HFF-Myc (cell line): ENCODE measurements around the gene HIBCH.
"Not testable (repeated sequence)": the region's sequence is repeated elsewhere in the genome, so short reads cannot be mapped to it uniquely, and the experiment has no call there.

Source experiments
- DNase-seq: peaks from one replicate; pipeline ENCODE4 v3.0.0-alpha.2; 2011; ENCODE audit warnings: low read depth; ENCODE audit errors: extremely low read depth
- H3K4me3 ChIP-seq: replicated peaks from 2 replicates; pipeline ENCODE4 v1.5.1; 2011; ENCODE audit warnings: low read depth, mild to moderate bottlenecking, control low read depth, low read length
- TF ChIP-seq, protein P1 (sequence below): IDR thresholded peaks from 2 replicates; pipeline ENCODE4 v1.5.1; 2012; ENCODE audit warnings: mild to moderate bottlenecking, low read depth, low read length, control low read depth; ENCODE audit errors: missing control alignments

HIBCH gene

GRCh38 chr2:190311893-190312634 is 7.6 kb downstream of the HIBCH start:
- DNase-seq = no peak
- TF ChIP-seq, protein P1, sequence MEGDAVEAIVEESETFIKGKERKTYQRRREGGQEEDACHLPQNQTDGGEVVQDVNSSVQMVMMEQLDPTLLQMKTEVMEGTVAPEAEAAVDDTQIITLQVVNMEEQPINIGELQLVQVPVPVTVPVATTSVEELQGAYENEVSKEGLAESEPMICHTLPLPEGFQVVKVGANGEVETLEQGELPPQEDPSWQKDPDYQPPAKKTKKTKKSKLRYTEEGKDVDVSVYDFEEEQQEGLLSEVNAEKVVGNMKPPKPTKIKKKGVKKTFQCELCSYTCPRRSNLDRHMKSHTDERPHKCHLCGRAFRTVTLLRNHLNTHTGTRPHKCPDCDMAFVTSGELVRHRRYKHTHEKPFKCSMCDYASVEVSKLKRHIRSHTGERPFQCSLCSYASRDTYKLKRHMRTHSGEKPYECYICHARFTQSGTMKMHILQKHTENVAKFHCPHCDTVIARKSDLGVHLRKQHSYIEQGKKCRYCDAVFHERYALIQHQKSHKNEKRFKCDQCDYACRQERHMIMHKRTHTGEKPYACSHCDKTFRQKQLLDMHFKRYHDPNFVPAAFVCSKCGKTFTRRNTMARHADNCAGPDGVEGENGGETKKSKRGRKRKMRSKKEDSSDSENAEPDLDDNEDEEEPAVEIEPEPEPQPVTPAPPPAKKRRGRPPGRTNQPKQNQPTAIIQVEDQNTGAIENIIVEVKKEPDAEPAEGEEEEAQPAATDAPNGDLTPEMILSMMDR = no peak
- H3K4me3 ChIP-seq = no peak overlapping the region

DNA sequence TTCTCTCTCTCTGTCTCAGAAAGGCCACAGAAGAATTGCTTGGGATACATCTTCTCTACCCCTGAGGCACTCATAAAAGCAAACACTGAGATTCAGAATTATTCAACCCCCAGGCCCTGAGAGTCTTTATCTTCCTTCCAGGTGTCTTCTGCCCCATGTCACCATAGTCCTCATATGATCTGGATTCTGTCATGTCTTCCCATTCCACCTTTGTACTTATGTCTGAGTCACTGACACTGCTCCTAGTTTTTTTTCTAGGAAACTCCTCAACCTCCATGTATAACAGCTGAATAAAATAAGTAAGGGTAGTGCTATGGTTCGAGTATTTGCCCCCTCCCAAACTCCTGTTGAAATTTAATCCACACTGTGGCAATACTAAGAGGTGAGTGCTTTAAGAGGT is 11.6 kb downstream of the HIBCH start:
- TF ChIP-seq, protein P1 = no peak
- no peak overlapping the region for H3K4me3 ChIP-seq
- DNase-seq = no peak

DNA sequence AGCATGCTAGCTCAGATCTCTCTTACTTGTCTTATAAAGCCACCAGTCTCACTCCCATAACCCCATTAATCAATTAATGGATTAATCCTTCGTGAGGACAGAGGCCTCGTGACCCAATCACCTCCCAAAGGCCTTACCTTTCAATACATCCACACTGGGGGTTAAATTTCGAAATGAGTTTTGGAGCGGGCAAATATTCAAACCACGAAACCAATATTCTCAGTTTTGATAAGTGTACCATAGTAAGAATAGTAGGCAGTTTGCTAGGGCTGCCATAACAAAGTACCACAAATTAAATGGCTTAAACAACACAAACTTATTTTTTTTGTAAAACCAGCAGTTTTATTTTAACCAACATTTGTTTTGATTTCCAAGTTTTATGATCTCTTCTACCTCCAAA is 15.2 kb downstream of the HIBCH start:
- TF ChIP-seq, protein P1 = no peak
- H3K4me3 ChIP-seq = no peak overlapping the region
- DNase-seq = no peak

GRCh38 chr2:190303647-190304046 is 16.0 kb downstream of the HIBCH start:
- DNase-seq = no peak
- TF ChIP-seq, protein P1 = no peak
- no peak overlapping the region for H3K4me3 ChIP-seq

GRCh38 chr2:190302052-190302451 is 17.6 kb downstream of the HIBCH start:
- TF ChIP-seq, protein P1 = no peak
- H3K4me3 ChIP-seq = no peak overlapping the region
- DNase-seq = no peak

DNA sequence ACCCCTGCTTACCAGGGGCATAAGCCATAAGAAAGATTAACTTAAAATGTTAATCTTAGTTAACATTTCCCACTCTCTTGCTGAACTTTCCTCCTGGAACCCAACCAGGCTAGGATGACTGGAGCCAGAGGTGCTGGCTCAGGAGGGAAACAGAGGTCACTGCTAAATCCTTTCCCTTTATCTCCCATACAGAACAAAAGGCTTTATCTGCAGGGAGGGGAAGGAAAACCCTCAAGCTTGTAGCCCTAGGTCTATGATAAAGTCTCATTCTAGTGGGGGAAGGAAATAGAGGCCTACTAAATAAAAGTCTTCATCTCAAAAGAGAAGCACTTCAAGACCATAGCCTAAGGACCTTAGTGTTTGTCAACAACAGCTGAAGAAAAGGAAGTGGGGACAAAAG is 18.6 kb downstream of the HIBCH start:
- no peak overlapping the region for H3K4me3 ChIP-seq
- TF ChIP-seq, protein P1 = no peak
- no peak for DNase-seq

- DNase-seq, H3K4me3 ChIP-seq: not testable (repeated sequence)
Measured at GRCh38 chr2:190297880-190298279, 21.7 kb downstream of the HIBCH start.
